Measurements from ENCODE around the gene DNAJB5.
A peak's percentile ranks its signal among the peaks of the same experiment; 100 is the strongest.

- TF ChIP-seq CTCF (IDR thresholded peaks at IDR 0.05; ENCODE audit: low read depth, low read length) (peak; percentile 99), POLR2A (IDR thresholded peaks at IDR 0.05; ENCODE audit: extremely low read depth, insufficient read length) (no peak), MYC (IDR thresholded peaks at IDR 0.05; ENCODE audit: low read depth, low read length) (no peak)
- TF ChIP-seq, protein P1, sequence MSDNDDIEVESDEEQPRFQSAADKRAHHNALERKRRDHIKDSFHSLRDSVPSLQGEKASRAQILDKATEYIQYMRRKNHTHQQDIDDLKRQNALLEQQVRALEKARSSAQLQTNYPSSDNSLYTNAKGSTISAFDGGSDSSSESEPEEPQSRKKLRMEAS (IDR thresholded peaks at IDR 0.05; ENCODE audit: low read depth, low read length) = no peak
Measured at GRCh38 chr9:34985311-34985899, 4.1 kb upstream of the DNAJB5 start.

Data from NB4 (cell line).